AG04450 (cell line): ENCODE measurements around the gene WDPCP. TPM values are rescaled to one million over a fixed set of nuclear protein-coding genes. Genes with fewer than 3 reads are reported as not detected.
A peak's percentile ranks its signal among the peaks of the same experiment; 100 is the strongest.

Experiments used
- CTCF ChIA-PET: fragments of 300-600, 350-600 bp; formaldehyde crosslinking; extraction: SDS; loops from one replicate; lab custom pipeline; 2022; ENCODE audit warnings: antibody characterized with exemption, inconsistent platforms; lab: Charles Lee
- POLR2A ChIA-PET: fragments of 350-600 bp; formaldehyde crosslinking; extraction: SDS; loops from one replicate; lab custom pipeline; 2021; ENCODE audit warnings: antibody characterized with exemption, inconsistent platforms; lab: Yijun Ruan, JAX
- DNase-seq: peaks from one replicate; pipeline ENCODE4 v3.0.0-alpha.2; 2011; ENCODE audit warnings: low read depth, low spot score
- H3K27ac ChIP-seq: one replicate; pipeline ENCODE4 v1.5.1; 2012; ENCODE audit warnings: low read depth, low read length, control low read depth
- H3K27me3 ChIP-seq: one replicate; pipeline ENCODE4 v1.6.0; 2012; ENCODE audit warnings: low read length; ENCODE audit not compliant: control insufficient read depth, insufficient read depth
- H3K4me3 ChIP-seq: 2 replicates; pipeline ENCODE4 v1.5.1; 2011; ENCODE audit warnings: mild to moderate bottlenecking, low read depth, low read length, control low read depth
- H3K9me3 ChIP-seq: 2 replicates; pipeline ENCODE4 v1.5.1; 2012; ENCODE audit warnings: low read length; ENCODE audit not compliant: control insufficient read depth, insufficient read depth
- polyA plus RNA-seq: library from polyadenylated mRNA; depleted of rRNA; stranded (reverse); fragments of >200 nt; gene quantifications from 2 replicates; pipeline ENCODE4 v1.2.3, GENCODE V29; 2011
- TF ChIP-seq, protein P1 (sequence below): IDR thresholded peaks from 2 replicates; pipeline ENCODE4 v1.5.1; 2011; ENCODE audit warnings: low read depth, low read length, control low read depth, inconsistent platforms

Gene WDPCP
- polyA plus RNA-seq, 1 experiment: 4.7 TPM

DNA sequence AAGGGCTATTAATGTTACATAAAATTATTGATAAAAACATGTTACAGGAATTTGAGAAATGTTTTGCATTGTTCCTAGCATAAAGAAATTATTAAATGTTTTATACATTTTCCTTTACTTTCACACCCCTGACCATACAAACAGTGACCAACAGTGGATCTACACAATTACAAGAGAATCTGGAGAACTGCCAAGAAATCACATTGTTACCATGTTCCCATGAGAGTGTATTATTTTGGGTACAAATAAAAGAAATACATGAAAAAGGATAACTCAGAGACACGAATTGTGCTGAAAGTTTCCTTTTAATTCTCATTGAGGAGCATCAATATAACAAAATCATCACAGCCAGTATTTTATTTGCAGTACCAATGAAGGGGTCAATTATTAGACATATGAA is 150.1 kb downstream of the WDPCP start:
- TF ChIP-seq, protein P1, sequence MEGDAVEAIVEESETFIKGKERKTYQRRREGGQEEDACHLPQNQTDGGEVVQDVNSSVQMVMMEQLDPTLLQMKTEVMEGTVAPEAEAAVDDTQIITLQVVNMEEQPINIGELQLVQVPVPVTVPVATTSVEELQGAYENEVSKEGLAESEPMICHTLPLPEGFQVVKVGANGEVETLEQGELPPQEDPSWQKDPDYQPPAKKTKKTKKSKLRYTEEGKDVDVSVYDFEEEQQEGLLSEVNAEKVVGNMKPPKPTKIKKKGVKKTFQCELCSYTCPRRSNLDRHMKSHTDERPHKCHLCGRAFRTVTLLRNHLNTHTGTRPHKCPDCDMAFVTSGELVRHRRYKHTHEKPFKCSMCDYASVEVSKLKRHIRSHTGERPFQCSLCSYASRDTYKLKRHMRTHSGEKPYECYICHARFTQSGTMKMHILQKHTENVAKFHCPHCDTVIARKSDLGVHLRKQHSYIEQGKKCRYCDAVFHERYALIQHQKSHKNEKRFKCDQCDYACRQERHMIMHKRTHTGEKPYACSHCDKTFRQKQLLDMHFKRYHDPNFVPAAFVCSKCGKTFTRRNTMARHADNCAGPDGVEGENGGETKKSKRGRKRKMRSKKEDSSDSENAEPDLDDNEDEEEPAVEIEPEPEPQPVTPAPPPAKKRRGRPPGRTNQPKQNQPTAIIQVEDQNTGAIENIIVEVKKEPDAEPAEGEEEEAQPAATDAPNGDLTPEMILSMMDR: no peak

DNA sequence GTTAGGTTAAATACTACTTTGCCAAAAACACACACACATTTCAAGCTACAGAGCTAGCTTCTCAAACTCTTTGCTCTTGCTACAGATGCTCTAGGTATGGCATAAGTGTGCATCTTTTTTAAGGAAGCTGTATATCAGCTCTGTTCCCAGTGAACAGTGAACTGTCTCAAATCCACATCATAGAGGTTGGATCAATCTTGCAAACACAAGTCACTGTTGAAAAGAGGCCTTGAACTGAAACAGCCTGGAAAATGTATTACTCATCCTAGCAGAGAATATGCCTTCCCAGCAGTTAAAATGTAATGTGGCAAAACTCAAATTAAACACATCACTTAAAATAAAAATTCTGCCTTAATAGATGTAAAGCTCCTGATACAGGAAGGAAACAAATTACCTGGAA is 151.8 kb downstream of the WDPCP start:
- ChIA-PET POLR2A (no interaction called here), CTCF (interaction anchor here (2.5 kb wide), 1 partner anchor 12 kb away, joined by 14 read pairs; no protein-coding TSS in a partner anchor)
- H3K27ac ChIP-seq: no peak overlapping the region
- TF ChIP-seq, protein P1: no peak
- no peak overlapping the region for H3K4me3 ChIP-seq
- no peaks in the 10 kb centered on the region for H3K27me3 ChIP-seq
- H3K9me3 ChIP-seq: no peaks in the 10 kb centered on the region
- DNase-seq: no peak

More for the DNA sequence above, 150.1 kb downstream of the WDPCP start:
- ChIA-PET POLR2A (no interaction called here), CTCF (interaction anchor here (2.5 kb wide), 1 partner anchor 13 kb away, joined by 14 read pairs; no protein-coding TSS in a partner anchor)
- Histone ChIP-seq H3K9me3 (no peaks in the 10 kb centered on the region), H3K27me3 (no peaks in the 10 kb centered on the region), H3K4me3 (no peak overlapping the region), H3K27ac (no peak overlapping the region)
- no peak for DNase-seq

DNA sequence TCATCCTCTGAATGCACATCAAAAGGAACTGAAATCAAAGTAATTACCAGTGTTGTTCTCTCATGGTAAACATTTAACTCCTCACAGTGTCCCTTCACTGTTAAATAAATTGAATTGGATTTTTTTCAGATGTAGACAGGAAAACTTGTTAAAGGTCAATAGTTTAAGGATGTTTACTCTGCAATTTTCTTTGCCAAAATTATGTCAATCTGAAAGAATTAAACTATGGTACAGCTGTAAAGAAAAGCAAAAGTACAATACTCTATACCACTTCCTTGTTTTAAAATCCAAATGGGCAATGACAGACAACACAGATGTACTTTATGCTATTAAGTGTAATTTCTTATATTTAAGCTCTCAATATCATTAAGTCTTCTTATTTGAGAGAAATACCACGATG is 153.2 kb downstream of the WDPCP start:
- H3K4me3 ChIP-seq: no peak overlapping the region
- no peaks in the 10 kb centered on the region for H3K9me3 ChIP-seq
- DNase-seq: no peak
- H3K27ac ChIP-seq: no peak overlapping the region
- H3K27me3 ChIP-seq: no peaks in the 10 kb centered on the region
- POLR2A ChIA-PET: no interaction called here
- TF ChIP-seq, protein P1: no peak
- CTCF ChIA-PET: no interaction called here

DNA sequence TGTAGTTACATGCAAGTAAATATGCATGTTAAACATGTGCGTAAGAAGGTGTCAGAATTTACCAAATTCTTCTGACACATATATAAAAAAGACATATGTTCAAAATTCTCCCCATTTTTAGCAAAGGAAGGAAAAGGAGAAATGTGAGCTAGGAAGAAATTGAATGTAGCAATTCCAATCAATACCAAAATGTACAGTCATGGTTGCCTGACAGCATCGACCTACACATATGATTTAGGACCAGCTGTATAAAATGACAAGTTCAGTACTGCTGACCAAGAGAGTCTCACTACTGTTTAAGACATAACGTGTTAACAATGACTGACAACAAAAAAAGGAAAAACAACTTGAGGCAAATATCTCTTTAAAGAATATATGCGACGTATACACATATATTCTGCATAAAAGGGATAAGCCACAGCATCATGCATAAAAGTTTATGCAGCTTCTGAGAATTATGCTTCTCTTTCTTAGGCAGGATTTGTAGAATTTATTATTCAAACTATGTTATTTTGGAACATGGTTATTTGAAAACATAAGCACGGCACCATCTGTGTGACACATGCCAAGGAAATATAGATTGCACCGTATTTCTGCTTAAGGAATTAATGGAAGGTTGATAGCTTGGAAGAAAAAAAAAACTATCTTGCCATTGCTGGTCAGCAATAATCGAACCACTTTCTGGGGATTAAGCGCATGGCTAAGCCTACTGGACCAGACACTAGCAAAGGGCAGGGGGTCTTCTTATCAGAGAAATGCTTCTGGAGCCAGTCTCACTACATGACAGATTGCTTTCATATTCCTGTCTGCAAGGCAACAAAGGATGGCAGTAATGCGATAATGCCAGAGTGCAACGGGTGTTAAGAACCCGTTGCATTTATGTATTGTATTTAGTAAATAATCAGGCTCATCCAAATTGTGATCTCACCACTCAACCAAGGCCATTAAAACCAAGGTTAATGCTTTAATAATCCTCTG is 154.0 kb downstream of the WDPCP start:
- POLR2A ChIA-PET: no interaction called here
- no peak for DNase-seq
- H3K4me3 ChIP-seq: no peak overlapping the region
- no peaks in the 10 kb centered on the region for H3K9me3 ChIP-seq
- CTCF ChIA-PET: interaction anchor here (2.0 kb wide), 1 partner anchor 10 kb away, joined by 10 read pairs; no protein-coding TSS in a partner anchor
- H3K27me3 ChIP-seq: no peaks in the 10 kb centered on the region
- TF ChIP-seq, protein P1: no peak
- H3K27ac ChIP-seq: no peak overlapping the region

DNA sequence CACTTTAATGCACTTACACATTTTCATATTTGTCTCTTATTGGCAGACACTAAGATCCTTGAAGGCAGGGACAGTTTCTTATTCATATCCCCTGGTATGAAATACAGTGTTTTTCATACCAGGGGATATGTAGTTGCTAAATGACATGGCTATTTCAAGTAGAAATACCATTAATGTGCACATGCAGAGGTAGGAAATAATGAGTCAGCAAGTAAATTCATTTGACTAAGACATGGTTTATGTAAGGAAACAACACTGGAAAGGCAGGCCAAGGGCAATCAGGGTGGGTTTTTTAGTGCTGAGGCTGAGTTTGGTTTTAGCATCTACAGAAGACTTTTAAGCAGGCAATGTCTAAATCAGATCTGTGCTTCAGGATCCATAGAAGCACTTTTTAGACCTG is 155.9 kb downstream of the WDPCP start:
- H3K4me3 ChIP-seq: no peak overlapping the region
- DNase-seq: peak; percentile 20
- no peak overlapping the region for H3K27ac ChIP-seq
- no peaks in the 10 kb centered on the region for H3K9me3 ChIP-seq
- CTCF ChIA-PET: interaction anchor here (1.6 to 2.0 kb wide), 2 partner anchors 8 to 56 kb away, joined by 5 to 10 read pairs; no protein-coding TSS in a partner anchor
- H3K27me3 ChIP-seq: no peaks in the 10 kb centered on the region
- TF ChIP-seq, protein P1: no peak
- POLR2A ChIA-PET: no interaction called here
